Subcutaneous adipose tissue (tissue), 4 donors: Measurements from ENCODE around the gene KIF18B. TPM values are rescaled to one million over a fixed set of nuclear protein-coding genes. Genes with fewer than 3 reads are reported as not detected.

Source experiments
- total RNA-seq, 4 donors: library from RNA; depleted of rRNA; stranded (reverse); fragments of >200 nt; gene quantifications; one replicate each; pipeline ENCODE4 v1.1.0, GENCODE V29; 2016
- TF ChIP-seq, protein P1 (sequence below): fragments of 450-650 bp; IDR thresholded peaks from one replicate; pipeline ENCODE4 v1.5.1; 2016; ENCODE audit warnings: low read depth, mild to moderate bottlenecking, control low read depth, antibody characterized with exemption, moderate library complexity

Gene KIF18B
- total RNA-seq = 1 to 10 TPM in 1 of 4 donors, under 1 TPM in 1, not detected in 2; 0.66 to 1.4 TPM

GRCh38 chr17:44947461-44948314 lies at the start of gene KIF18B:
Gene KIF18B (minus strand): TSS chr17:44947773. CDS start chr17:44936344, 11,429 bp downstream.
- TF ChIP-seq, protein P1, sequence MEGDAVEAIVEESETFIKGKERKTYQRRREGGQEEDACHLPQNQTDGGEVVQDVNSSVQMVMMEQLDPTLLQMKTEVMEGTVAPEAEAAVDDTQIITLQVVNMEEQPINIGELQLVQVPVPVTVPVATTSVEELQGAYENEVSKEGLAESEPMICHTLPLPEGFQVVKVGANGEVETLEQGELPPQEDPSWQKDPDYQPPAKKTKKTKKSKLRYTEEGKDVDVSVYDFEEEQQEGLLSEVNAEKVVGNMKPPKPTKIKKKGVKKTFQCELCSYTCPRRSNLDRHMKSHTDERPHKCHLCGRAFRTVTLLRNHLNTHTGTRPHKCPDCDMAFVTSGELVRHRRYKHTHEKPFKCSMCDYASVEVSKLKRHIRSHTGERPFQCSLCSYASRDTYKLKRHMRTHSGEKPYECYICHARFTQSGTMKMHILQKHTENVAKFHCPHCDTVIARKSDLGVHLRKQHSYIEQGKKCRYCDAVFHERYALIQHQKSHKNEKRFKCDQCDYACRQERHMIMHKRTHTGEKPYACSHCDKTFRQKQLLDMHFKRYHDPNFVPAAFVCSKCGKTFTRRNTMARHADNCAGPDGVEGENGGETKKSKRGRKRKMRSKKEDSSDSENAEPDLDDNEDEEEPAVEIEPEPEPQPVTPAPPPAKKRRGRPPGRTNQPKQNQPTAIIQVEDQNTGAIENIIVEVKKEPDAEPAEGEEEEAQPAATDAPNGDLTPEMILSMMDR = no peak

GRCh38 chr17:44996304-44996703 lies 48.7 kb upstream of the KIF18B start:
- TF ChIP-seq, protein P1 = no peak

DNA sequence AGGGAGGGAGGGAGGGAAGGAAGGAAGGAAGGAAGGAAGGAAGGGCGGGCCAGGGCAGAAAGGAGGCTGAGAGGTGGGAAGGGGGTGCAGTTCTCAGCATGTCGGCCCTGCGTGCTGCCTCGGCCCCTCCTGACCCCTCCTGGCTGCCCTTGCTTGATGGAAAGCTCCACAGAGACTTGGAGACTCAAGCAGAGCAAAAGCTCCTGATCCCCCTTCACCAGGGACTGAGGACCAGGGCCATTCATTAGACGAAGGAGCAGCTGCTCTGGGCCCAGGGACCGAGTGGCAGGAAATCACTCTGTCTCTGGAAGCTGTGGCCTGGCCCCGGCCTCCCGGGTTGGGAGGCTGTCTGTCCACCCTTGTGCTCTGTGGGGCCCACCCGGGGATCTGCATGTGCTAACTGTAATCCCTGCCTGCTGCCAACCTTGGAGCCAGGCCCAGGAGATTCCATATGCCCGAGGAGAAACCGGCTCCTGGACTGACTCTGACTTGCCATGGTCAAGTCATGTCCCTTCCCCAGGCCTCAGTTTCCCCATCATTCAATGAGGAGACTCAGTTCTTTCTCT lies 47.9 kb upstream of the KIF18B start:
- TF ChIP-seq, protein P1 = no peak

- TF ChIP-seq, protein P1 = no peak
These were observed 44.8 kb upstream of the KIF18B start for GRCh38 chr17:44992242-44992939.

DNA sequence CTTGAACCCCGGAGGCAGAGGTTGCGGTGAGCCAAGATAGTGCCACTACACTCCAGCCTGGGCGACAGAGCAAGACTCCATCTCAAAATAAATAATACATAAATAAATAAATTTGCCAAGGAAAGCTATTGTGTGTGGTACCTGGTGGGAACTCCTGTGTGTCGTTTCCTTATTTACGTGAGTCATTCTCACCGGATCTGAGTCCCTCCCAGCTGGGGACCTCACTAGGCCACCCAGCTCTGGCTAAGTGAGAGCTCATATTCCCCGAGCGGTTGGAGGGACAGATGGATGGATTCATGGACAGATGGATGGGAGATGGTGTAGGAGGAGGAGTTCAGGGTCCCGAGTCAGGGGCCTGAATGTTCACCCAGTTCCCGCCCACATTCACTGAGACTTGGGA lies 43.4 kb upstream of the KIF18B start:
- TF ChIP-seq, protein P1 = no peak

GRCh38 chr17:44989552-44990138 lies 42.1 kb upstream of the KIF18B start:
- TF ChIP-seq, protein P1 = no peak
